Hematopoietic multipotent progenitor cell (in vitro differentiated cells): ENCODE results near the gene PLEKHA6. TPM values are rescaled to one million over a fixed set of nuclear protein-coding genes. Genes with fewer than 3 reads are reported as not detected.

ENCODE experiments used
- DNase-seq, 3 donors: peaks; one replicate each; pipeline ENCODE4 v3.0.0-alpha.2; 2011 to 2015; ENCODE audit warnings: low read depth in 2 of 3, low spot score in 2 of 3
- total RNA-seq: library from RNA; depleted of rRNA; stranded (reverse); fragments of >200 nt; gene quantifications from one replicate; pipeline ENCODE4 v1.2.3, GENCODE V29; 2012

The PLEKHA6 gene
- total RNA-seq, 1 donor = 1.6 TPM

- no peak for DNase-seq
Observed at GRCh38 chr1:204198348-204199340, 161.1 kb downstream of the PLEKHA6 start.

- DNase-seq = no peak
Observed at GRCh38 chr1:204197068-204197467, 162.7 kb downstream of the PLEKHA6 start.

- DNase-seq = no peak
Observed at GRCh38 chr1:204196068-204196795, 163.5 kb downstream of the PLEKHA6 start, which contains the start of gene KISS1. Gene KISS1 (minus strand): TSS chr1:204196491. CDS start chr1:204192876, 3,615 bp downstream.

- DNase-seq = no peak
Observed at GRCh38 chr1:204194771-204195170, 165.0 kb downstream of the PLEKHA6 start.

GRCh38 chr1:204194080-204194479 lies 165.6 kb downstream of the PLEKHA6 start:
- DNase-seq = no peak

- DNase-seq = no peak
Observed at GRCh38 chr1:204192589-204193352, 167.0 kb downstream of the PLEKHA6 start.

GRCh38 chr1:204192046-204192445 lies 167.7 kb downstream of the PLEKHA6 start:
- no peak for DNase-seq

- DNase-seq = no peak
Observed at GRCh38 chr1:204191456-204191855, 168.3 kb downstream of the PLEKHA6 start.

- peak in 2 of 3 donors; percentile 84 to 85 for DNase-seq
Observed at GRCh38 chr1:204190212-204191211, 169.2 kb downstream of the PLEKHA6 start.

- DNase-seq = no peak
Observed at GRCh38 chr1:204188959-204189639, 170.6 kb downstream of the PLEKHA6 start.

- DNase-seq = no peak
Observed at GRCh38 chr1:204186597-204186996, 173.1 kb downstream of the PLEKHA6 start.

GRCh38 chr1:204181116-204181515 lies 178.6 kb downstream of the PLEKHA6 start:
- no peak for DNase-seq

GRCh38 chr1:204180133-204180532 lies 179.6 kb downstream of the PLEKHA6 start:
- DNase-seq = no peak

GRCh38 chr1:204178487-204179281 lies 181.0 kb downstream of the PLEKHA6 start:
- DNase-seq = peak in 1 of 3 donors; percentile 55

- DNase-seq = peak in 2 of 3 donors; percentile 40 to 43
Observed at GRCh38 chr1:204177133-204177532, 182.6 kb downstream of the PLEKHA6 start.

- DNase-seq = no peak
Observed at GRCh38 chr1:204176049-204176448, 183.7 kb downstream of the PLEKHA6 start.

- no peak for DNase-seq
Observed at GRCh38 chr1:204174958-204175357, 184.8 kb downstream of the PLEKHA6 start.

GRCh38 chr1:204172404-204173029 lies 187.2 kb downstream of the PLEKHA6 start:
- no peak for DNase-seq
